ENCODE measurements around the gene TEX13A.

TEX13A gene

GRCh38 chrX:105228602-105229001 lies 8.1 kb upstream of the TEX13A start:
- ChIA-PET POLR2A (no interaction called here), CTCF (no interaction called here)
- Histone ChIP-seq H3K4me3 (ENCODE audit: low read depth, low read length) (no peak overlapping the region), H3K36me3 (ENCODE audit: control insufficient read depth in 2 of 2, insufficient read depth in 1 of 2, low read length in 2 of 2) (no peaks in the 10 kb centered on the region), H3K4me1 (ENCODE audit: control insufficient read depth, insufficient read depth, low read length) (no peaks in the 10 kb centered on the region), H3K27ac (ENCODE audit: extremely low read depth, low read depth, low read length) (no peak overlapping the region), H3K9me3 (ENCODE audit: control insufficient read depth, insufficient read depth, low read depth, low read length) (no peaks in the 10 kb centered on the region)
- TF ChIP-seq PRDM1 (tag by site-specific recombination; IDR thresholded peaks at IDR 0.05) (no peak), RBAK (tag by site-specific recombination; IDR thresholded peaks at IDR 0.05) (no peak)

- H3K4me3 ChIP-seq (ENCODE audit: low read depth, low read length) = no peak overlapping the region
- no peak for TF ChIP-seq ZNF623 (tag by site-specific recombination; IDR thresholded peaks at IDR 0.05)
- CTCF ChIA-PET = interaction anchor here (0.7 to 1.5 kb wide), 2 partner anchors 13 to 34 kb away, joined by 3 to 4 read pairs; no protein-coding TSS in a partner anchor
- POLR2A ChIA-PET = no interaction called here
- H3K4me1 ChIP-seq (ENCODE audit: control insufficient read depth, insufficient read depth, low read length) = no peaks in the 10 kb centered on the region
- H3K36me3 ChIP-seq (ENCODE audit: control insufficient read depth in 2 of 2, insufficient read depth in 1 of 2, low read length in 2 of 2) = no peaks in the 10 kb centered on the region
- no peak overlapping the region for H3K27ac ChIP-seq (ENCODE audit: extremely low read depth, low read depth, low read length)
- H3K9me3 ChIP-seq (ENCODE audit: control insufficient read depth, insufficient read depth, low read depth, low read length) = no peaks in the 10 kb centered on the region
Measured at GRCh38 chrX:105226499-105226898, 6.0 kb upstream of the TEX13A start.

GRCh38 chrX:105221374-105221773 lies 880 bp upstream of the TEX13A start:
- Histone ChIP-seq H3K4me1 (ENCODE audit: control insufficient read depth, insufficient read depth, low read length) (no peaks in the 10 kb centered on the region), H3K9me3 (ENCODE audit: control insufficient read depth, insufficient read depth, low read depth, low read length) (no peaks in the 10 kb centered on the region), H3K4me3 (ENCODE audit: low read depth, low read length) (no peak overlapping the region), H3K27ac (ENCODE audit: extremely low read depth, low read depth, low read length) (no peak overlapping the region), H3K36me3 (ENCODE audit: control insufficient read depth in 2 of 2, insufficient read depth in 1 of 2, low read length in 2 of 2) (no peaks in the 10 kb centered on the region)
- no peak for TF ChIP-seq ZNF174 (tag by site-specific recombination; IDR thresholded peaks at IDR 0.05)
- TF ChIP-seq ZFHX2 (tag by site-specific recombination; conservative IDR thresholded peaks at IDR 0.05) = no peak
- TF ChIP-seq YY2 (tag by site-specific recombination; IDR thresholded peaks at IDR 0.05) = no peak
- CTCF ChIA-PET = interaction anchor here (1.1 kb wide), 1 partner anchor 19 kb away, joined by 3 read pairs; no protein-coding TSS in a partner anchor
- POLR2A ChIA-PET = no interaction called here

- Histone ChIP-seq H3K4me3 (ENCODE audit: low read depth, low read length) (no peak overlapping the region), H3K4me1 (ENCODE audit: control insufficient read depth, insufficient read depth, low read length) (no peaks in the 10 kb centered on the region), H3K36me3 (ENCODE audit: control insufficient read depth in 2 of 2, insufficient read depth in 1 of 2, low read length in 2 of 2) (no peaks in the 10 kb centered on the region), H3K9me3 (ENCODE audit: control insufficient read depth, insufficient read depth, low read depth, low read length) (no peaks in the 10 kb centered on the region), H3K27ac (ENCODE audit: extremely low read depth, low read depth, low read length) (no peak overlapping the region)
- CTCF ChIA-PET = no interaction called here
- TF ChIP-seq ZNF202 (tag by site-specific recombination; IDR thresholded peaks at IDR 0.05; ENCODE audit: borderline replicate concordance) (no peak), ZNF433 (tag by site-specific recombination; IDR thresholded peaks at IDR 0.05; ENCODE audit: low read depth) (no peak), CTCF (tag by site-specific recombination; IDR thresholded peaks at IDR 0.05) (no peak), ZNF174 (tag by site-specific recombination; IDR thresholded peaks at IDR 0.05) (no peak), RBAK (tag by site-specific recombination; IDR thresholded peaks at IDR 0.05) (no peak), ZNF449 (tag by site-specific recombination; IDR thresholded peaks at IDR 0.05) (no peak), HOXC10 (CRISPR knock-in tag; IDR thresholded peaks at IDR 0.05) (no peak), SCRT2 (tag by site-specific recombination; IDR thresholded peaks at IDR 0.05) (no peak), ZNF777 (tag by site-specific recombination; IDR thresholded peaks at IDR 0.05; ENCODE audit: borderline replicate concordance) (no peak), REST (tag by site-specific recombination; IDR thresholded peaks at IDR 0.05) (no peak), ZNF623 (tag by site-specific recombination; IDR thresholded peaks at IDR 0.05) (no peak)
- POLR2A ChIA-PET = no interaction called here
Measured at GRCh38 chrX:105219454-105220401, 766 bp downstream of the TEX13A start.

Measured in HEK293 (cell line).